ENCODE measurements around the gene KLRC3.

- no peak for TF ChIP-seq CTCF (IDR thresholded peaks at IDR 0.05; ENCODE audit: low read depth, low read length, missing input control)
- no peak for TF ChIP-seq RXRA (IDR thresholded peaks at IDR 0.05)
- no peak for TF ChIP-seq RAD21 (IDR thresholded peaks at IDR 0.05)
- no peak for TF ChIP-seq YY1 (IDR thresholded peaks at IDR 0.05)
- TF ChIP-seq EGR1 (IDR thresholded peaks at IDR 0.05; ENCODE audit: low read depth in 2 of 2): no peak
- TF ChIP-seq MAX (IDR thresholded peaks at IDR 0.05): no peak
Measured at GRCh38 chr12:10385166-10385613, 35.2 kb downstream of the KLRC3 start.
